Measurements from ENCODE around the gene FADS3. TPM values are rescaled to one million over a fixed set of nuclear protein-coding genes. Genes with fewer than 3 reads are reported as not detected.
A peak's percentile ranks its signal among the peaks of the same experiment; 100 is the strongest.

FADS3 gene
- total and polyA plus RNA-seq, 2 donors (not counting 1 experiment from before 2014, with no cell fraction given): 225 to 256 TPM

DNA sequence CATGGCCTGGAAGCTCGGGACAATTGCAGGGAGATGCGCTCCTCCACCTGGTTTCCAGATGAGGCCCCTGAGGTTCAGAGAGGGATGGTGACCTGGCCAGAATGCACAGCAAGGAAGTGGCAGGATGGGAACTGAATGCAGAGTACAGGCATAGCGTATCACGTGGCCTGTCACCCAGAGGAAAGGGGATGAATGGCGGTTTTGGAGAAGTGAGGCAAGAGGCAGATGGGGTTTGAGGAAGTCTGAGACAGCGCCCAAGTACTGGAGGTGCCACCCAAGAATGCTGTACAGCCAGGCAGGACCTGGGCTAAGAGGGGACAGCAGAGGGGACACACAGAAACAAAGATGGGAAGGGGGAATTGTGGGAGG, 21.2 kb upstream of the FADS3 start:
- no peak overlapping the region for H3K9ac ChIP-seq (ENCODE audit: low read length)
- no peak overlapping the region for H3K4me3 Mint-ChIP-seq

DNA sequence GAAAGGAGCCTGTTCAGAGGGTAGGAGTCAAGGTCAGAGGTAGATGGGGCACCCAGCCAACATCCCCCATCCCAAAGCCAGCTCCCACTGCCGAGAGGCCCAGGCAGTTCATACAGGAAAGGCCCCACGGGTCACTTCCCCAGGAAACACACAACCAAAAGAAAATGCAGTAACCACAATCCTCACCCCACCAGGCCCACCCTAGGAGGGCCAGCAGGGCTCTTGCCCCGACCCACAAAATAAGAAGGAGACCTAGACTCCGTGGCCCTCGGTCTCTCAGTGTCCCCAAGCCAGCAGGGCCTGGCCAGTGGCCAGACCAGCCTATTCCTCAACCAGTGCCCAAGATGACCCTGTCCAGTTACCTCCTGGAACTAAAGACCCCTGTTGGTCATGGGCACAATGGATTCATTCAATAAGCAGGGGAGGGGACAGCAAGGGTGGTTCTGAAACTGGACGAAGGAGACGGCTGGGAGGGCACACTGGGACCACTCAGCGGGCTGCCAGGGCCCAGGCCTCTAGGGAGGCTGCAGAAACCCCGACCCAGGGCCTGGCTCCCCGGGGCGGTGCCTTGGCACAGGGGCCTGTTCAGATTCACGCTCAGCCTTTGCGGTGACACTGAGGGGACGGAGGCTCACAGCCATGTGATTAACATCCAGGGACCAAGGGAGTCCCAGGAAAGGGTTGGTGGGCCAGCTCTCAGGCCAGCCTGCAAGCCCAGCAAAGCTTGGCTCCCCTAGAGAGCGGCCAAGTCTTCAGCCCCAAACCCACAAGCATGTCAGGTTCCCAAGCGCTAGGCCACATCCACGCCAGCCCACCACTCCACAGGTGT, 20.6 kb upstream of the FADS3 start:
- Histone ChIP-seq H3K4me3 (ENCODE audit: control extremely low read depth in 1 of 5, extremely low read depth in 1 of 5, insufficient read depth in 1 of 5, low read depth in 2 of 5, low read length in 4 of 5) (no peak overlapping the region), H3K27me3 (replicated peaks in 1 of 4; ENCODE audit: control extremely low read depth in 1 of 4, control insufficient read depth in 3 of 4, insufficient read depth in 4 of 4, low read length in 3 of 4) (peaks cover 0 to 21% (median 6%) of the 10 kb centered on the region in 4 experiments), H4K20me1 (ENCODE audit: control insufficient read depth, insufficient read depth, low read length, poor library complexity, severe bottlenecking) (no peaks in the 10 kb centered on the region), H3K4me2 (replicated peaks; ENCODE audit: low read depth, low read length, poor library complexity, severe bottlenecking) (no peak overlapping the region), H3K79me2 (ENCODE audit: control insufficient read depth, insufficient read depth, low read length) (no peaks in the 10 kb centered on the region), H3K4me1 (ENCODE audit: control insufficient read depth in 2 of 2, insufficient read depth in 2 of 2, low read length in 2 of 2) (peaks cover 0 to 8% of the 10 kb centered on the region in 2 donors), H3K36me3 (replicated peaks in 1 of 2; ENCODE audit: control extremely low read depth in 1 of 2, control insufficient read depth in 1 of 2, extremely low read depth in 1 of 2, insufficient read depth in 2 of 2, low read length in 1 of 2) (no peaks in the 10 kb centered on the region), H2AFZ (ENCODE audit: insufficient read depth, low read depth, low read length, poor library complexity, severe bottlenecking) (no peak overlapping the region), H3K9ac (ENCODE audit: low read length) (no peak overlapping the region), H3K27ac (ENCODE audit: low read length in 2 of 2) (no peak overlapping the region), H3K9me3 (ENCODE audit: control extremely low read depth in 1 of 3, control insufficient read depth in 2 of 3, insufficient read depth in 1 of 3, low read length in 2 of 3) (no peaks in the 10 kb centered on the region)
- Mint-ChIP-seq H3K27ac (no peak overlapping the region), H3K4me1 (peaks cover 2% of the 10 kb centered on the region), H3K4me3 (no peak overlapping the region), H3K9me3 (ENCODE audit: insufficient read depth) (no peaks in the 10 kb centered on the region), H3K27me3 (peaks cover 27% of the 10 kb centered on the region)
- POLR2A ChIA-PET: no interaction called here
- DNase-seq (no peak), ATAC-seq (ENCODE audit: low read depth) (no peak)
- WGBS (ENCODE audit: insufficient coverage): 76% methylated on average over 15 of the region's 17 CpGs
- TF ChIP-seq EZH2 (IDR thresholded peaks at IDR 0.05; ENCODE audit: borderline replicate concordance, insufficient read depth, low read depth, low read length, poor library complexity, severe bottlenecking): no peak
- TF ChIP-seq, protein P1, sequence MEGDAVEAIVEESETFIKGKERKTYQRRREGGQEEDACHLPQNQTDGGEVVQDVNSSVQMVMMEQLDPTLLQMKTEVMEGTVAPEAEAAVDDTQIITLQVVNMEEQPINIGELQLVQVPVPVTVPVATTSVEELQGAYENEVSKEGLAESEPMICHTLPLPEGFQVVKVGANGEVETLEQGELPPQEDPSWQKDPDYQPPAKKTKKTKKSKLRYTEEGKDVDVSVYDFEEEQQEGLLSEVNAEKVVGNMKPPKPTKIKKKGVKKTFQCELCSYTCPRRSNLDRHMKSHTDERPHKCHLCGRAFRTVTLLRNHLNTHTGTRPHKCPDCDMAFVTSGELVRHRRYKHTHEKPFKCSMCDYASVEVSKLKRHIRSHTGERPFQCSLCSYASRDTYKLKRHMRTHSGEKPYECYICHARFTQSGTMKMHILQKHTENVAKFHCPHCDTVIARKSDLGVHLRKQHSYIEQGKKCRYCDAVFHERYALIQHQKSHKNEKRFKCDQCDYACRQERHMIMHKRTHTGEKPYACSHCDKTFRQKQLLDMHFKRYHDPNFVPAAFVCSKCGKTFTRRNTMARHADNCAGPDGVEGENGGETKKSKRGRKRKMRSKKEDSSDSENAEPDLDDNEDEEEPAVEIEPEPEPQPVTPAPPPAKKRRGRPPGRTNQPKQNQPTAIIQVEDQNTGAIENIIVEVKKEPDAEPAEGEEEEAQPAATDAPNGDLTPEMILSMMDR (IDR thresholded peaks at IDR 0.05): no peak
- intact Hi-C loops (cut with micrococcal nuclease): no loop called here
- CTCF ChIA-PET: no interaction called here

More for the DNA sequence above, 21.2 kb upstream of the FADS3 start:
- no peaks in the 10 kb centered on the region for H3K9me3 Mint-ChIP-seq (ENCODE audit: insufficient read depth)
- Histone ChIP-seq H3K4me1 (ENCODE audit: control insufficient read depth in 2 of 2, insufficient read depth in 2 of 2, low read length in 2 of 2) (peaks cover under 1 to 7% of the 10 kb centered on the region in 2 donors), H3K4me3 (ENCODE audit: control extremely low read depth in 1 of 5, extremely low read depth in 1 of 5, insufficient read depth in 1 of 5, low read depth in 2 of 5, low read length in 4 of 5) (no peak overlapping the region), H2AFZ (ENCODE audit: insufficient read depth, low read depth, low read length, poor library complexity, severe bottlenecking) (no peak overlapping the region), H3K36me3 (replicated peaks in 1 of 2; ENCODE audit: control extremely low read depth in 1 of 2, control insufficient read depth in 1 of 2, extremely low read depth in 1 of 2, insufficient read depth in 2 of 2, low read length in 1 of 2) (no peaks in the 10 kb centered on the region), H4K20me1 (ENCODE audit: control insufficient read depth, insufficient read depth, low read length, poor library complexity, severe bottlenecking) (no peaks in the 10 kb centered on the region), H3K9me3 (ENCODE audit: control extremely low read depth in 1 of 3, control insufficient read depth in 2 of 3, insufficient read depth in 1 of 3, low read length in 2 of 3) (no peaks in the 10 kb centered on the region), H3K27me3 (replicated peaks in 1 of 4; ENCODE audit: control extremely low read depth in 1 of 4, control insufficient read depth in 3 of 4, insufficient read depth in 4 of 4, low read length in 3 of 4) (peaks cover 0 to 22% (median 6%) of the 10 kb centered on the region in 4 experiments), H3K4me2 (replicated peaks; ENCODE audit: low read depth, low read length, poor library complexity, severe bottlenecking) (no peak overlapping the region), H3K79me2 (ENCODE audit: control insufficient read depth, insufficient read depth, low read length) (no peaks in the 10 kb centered on the region), H3K27ac (ENCODE audit: low read length in 2 of 2) (no peak overlapping the region)
- intact Hi-C loops (cut with micrococcal nuclease): no loop called here
- peaks cover 28% of the 10 kb centered on the region for H3K27me3 Mint-ChIP-seq
- peak; percentile 10 for DNase-seq
- H3K27ac Mint-ChIP-seq: no peak overlapping the region
- WGBS (ENCODE audit: insufficient coverage): 43% methylated on average over 6 of the region's 6 CpGs
- CTCF ChIA-PET: interaction anchor here (0.5 kb wide), 1 partner anchor 42 kb away, joined by 3 read pairs; no protein-coding TSS in a partner anchor
- ATAC-seq (ENCODE audit: low read depth): no peak
- TF ChIP-seq, protein P1 (IDR thresholded peaks at IDR 0.05): no peak
- no peak for TF ChIP-seq EZH2 (IDR thresholded peaks at IDR 0.05; ENCODE audit: borderline replicate concordance, insufficient read depth, low read depth, low read length, poor library complexity, severe bottlenecking)
- POLR2A ChIA-PET: interaction anchor here (0.6 kb wide), 1 partner anchor 73 kb away, joined by 6 read pairs; no protein-coding TSS in a partner anchor
- H3K4me1 Mint-ChIP-seq: peaks cover 3% of the 10 kb centered on the region
